Transverse colon (tissue), 4 donors: ENCODE data around the gene FAM50B.

Experiments used
- CTCF ChIP-seq, 5 experiments: fragments of 200-600 bp in 3 of 5; fragments of 450-650 bp in 2 of 5; sonication (generic) in 3 of 5; IDR thresholded peaks; 1 replicate in 2 of 5; 2 replicates in 3 of 5; pipeline ENCODE4 v1.5.1; 2016 to 2017; ENCODE audit warnings: antibody characterized with exemption in 5 of 5, inconsistent platforms in 3 of 5, mild to moderate bottlenecking in 2 of 5, moderate library complexity in 1 of 5
- POLR2A ChIP-seq: fragments of 450-650 bp; IDR thresholded peaks from one replicate; pipeline ENCODE4 v1.6.1; 2016; ENCODE audit warnings: antibody characterized with exemption, mild to moderate bottlenecking, moderate library complexity
- POLR2AphosphoS5 ChIP-seq, 3 donors: sonication (generic); formaldehyde crosslinking; IDR thresholded peaks; one replicate each; pipeline ENCODE4 v1.6.1; 2016; ENCODE audit warnings: antibody characterized with exemption in 3 of 3

DNA sequence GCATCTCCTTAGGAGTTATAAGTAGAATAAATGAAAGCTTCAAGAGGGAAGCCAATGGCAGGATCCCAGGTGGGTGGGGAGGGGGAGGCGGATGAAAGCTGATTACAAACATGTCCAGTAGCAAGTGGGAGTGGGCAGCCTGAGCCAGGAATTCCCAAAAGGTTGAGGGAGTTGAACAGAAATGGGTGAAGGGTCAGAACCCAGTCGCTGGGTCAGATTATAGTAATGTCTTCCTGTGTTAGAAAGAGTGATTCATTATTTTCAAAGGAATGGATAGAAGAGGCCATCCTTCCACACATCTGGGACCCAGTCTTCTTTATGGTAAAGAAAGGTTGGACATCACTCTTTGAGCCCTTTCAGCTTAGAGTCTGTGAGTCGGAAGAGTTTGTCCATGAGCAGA, 41.0 kb upstream of the FAM50B start:
- TF ChIP-seq CTCF (IDR thresholded peaks at IDR 0.05), result no peak
- TF ChIP-seq POLR2A, result no peak
- no peak for TF ChIP-seq POLR2AphosphoS5 (IDR thresholded peaks at IDR 0.05)
